ENCODE data around the gene FOXD4L3.
"Not testable (repeated sequence)": the region's sequence is repeated elsewhere in the genome, so short reads cannot be mapped to it uniquely, and the experiment has no call there.

FOXD4L3 gene

DNA sequence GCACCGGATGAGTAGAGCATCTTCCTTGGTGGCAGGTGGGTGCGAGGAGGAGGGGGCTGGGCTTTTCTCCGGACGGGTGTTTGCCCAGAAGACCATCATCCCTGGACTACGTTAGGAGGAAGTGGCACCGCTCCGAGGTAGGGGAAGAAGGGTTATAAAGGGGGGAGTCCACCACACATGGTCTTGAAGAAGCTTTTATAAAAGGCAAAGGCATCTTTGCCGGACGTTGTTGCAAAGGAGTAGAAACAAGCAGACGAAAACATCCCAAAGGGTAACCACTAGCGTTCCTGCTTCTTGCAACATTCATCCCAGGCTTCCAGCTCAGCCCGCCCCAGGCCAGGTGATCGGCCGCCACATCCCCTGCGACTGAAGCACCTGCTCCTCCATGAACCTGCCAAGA lies at the start of gene FOXD4L3:
TSS of gene FOXD4L3 (plus strand) at position 301 of the 400 bp plus-strand sequence. CDS start at position 386, 85 bp downstream.
- DNase-seq: not testable (repeated sequence)

DNA sequence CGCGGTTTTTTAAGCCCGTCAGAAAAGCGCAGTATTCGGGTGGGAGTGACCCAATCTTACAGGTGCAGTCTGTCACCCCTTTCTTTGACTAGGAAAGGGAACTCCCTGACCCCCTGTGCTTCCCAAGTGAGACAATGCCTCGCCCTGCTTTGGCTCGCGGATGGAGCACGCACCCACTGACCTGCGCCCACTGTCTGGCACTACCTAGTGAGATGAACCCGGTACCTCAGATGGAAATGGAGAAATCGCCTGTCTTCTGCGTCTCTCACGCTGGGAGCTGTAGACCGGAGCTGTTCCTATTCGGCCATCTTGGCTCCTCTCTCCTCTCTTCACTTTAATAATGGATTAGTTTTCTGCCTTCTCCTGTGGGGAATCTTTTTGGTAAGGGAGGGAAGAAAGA lies 21.6 kb upstream of the FOXD4L3 start:
- not testable (repeated sequence) for DNase-seq

DNA sequence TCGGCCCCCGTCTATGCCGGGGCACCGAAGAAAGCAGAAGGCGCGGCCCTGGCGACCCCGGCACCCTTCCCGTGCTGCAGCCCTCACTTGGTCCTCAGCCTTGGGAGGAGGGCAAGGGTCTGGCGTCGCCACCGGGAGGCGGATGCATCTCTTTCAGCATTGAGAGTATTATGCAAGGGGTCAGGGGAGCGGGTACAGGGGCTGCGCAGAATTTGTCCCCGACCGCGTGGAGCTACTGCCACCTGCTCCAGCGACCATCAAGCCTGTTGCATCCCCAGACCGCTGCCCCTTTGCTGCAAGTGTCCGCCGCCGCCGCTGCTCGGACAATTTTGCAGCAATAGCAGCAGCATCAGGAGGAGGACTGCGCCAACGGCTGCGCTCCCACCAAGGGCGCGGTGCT lies 1.1 kb downstream of the FOXD4L3 start:
- not testable (repeated sequence) for DNase-seq

DNA sequence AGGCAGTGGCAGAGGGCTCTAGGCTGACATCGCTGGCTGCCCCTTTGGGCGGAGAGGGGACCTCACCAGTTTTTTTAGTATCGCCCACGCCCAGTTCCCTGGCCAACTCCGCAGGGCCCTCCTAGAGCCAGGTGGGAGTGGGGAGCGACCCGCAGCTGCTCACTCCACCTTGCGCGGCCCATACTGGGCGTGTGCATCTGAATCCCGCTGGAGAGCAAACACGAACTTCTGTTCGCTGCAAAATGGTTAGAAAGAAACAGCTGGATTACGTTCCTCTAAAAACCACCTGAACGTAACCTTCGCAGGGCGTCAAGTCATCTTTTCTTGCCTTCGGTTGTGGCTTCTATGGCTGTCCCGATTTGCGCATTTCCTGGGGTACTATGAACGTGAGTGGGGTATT lies 1.5 kb downstream of the FOXD4L3 start:
- not testable (repeated sequence) for DNase-seq

DNA sequence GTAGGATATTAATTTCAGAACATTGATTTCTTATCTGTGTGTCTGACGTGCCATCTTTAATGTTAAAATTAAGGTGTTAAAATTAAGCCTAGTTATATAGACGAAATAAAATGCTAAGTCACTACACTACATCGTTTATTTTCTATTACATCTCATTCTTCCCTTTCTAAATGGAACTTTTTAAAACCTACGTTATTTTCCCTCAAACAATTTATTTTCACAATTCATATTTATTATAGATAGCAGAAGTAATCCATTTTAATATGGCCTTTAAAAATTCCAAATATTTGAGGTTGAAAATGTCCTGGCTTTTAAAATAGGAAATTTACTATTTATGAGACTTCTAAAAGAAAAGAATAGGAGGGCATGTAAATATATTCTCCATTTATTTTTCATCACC lies 2.1 kb downstream of the FOXD4L3 start:
- not testable (repeated sequence) for DNase-seq

DNA sequence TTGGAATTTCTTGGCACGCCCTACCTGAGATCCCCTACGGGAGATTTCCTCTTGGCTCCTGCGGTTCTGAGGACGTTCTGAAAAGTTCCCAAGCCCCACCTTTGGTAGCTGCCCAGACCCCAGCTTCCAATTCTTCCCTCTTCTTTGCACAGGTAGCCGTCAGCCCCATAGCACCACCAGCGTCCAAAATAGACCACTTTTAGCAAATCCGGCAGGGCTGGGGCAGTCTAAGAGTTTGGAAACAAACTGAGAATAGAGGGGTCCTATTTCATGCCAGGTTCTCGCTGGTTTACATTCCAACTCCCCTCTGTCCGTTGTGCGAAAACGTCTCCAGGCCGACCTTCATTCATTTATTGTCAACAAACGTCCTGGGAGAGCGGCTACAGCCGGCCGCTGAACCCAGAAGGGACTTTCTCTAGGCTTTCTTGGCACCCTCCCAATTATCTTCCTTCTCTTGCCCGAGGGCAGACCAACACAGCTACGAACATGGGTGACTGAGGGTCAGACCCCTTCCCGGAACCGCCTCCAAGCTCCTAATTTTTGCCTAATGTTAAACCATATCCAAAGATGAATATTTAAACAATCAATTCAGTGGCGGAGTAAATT lies 3.1 kb downstream of the FOXD4L3 start:
- DNase-seq: not testable (repeated sequence)

DNA sequence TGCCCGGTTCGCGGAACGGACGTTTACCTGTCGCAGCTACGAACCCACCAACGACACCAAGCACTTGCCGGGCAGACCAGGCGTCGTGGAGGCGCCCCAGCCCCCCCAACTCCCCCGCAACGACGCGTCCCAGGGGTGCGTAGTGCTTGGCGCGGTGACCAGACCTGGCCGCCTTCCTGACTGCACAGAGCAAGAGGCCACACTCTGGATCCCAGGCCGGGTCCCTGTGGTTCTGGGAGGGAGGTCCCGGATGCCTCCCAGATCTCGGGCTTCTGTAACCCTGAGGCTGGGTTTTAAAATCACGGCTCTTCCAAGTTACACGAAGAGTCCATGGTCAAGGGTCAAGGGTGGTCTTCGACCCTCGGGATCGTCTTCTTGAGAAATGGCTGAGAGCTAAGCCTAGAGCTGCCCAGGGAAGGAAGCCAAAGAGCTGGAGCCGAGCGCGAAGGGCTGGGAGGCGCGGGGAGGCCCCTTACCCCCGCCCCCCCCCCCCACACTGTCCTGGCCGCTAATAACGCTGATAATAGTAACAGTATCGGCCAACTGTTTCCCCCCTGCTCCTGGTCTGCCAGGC lies 3.8 kb downstream of the FOXD4L3 start:
- DNase-seq: not testable (repeated sequence)

DNA sequence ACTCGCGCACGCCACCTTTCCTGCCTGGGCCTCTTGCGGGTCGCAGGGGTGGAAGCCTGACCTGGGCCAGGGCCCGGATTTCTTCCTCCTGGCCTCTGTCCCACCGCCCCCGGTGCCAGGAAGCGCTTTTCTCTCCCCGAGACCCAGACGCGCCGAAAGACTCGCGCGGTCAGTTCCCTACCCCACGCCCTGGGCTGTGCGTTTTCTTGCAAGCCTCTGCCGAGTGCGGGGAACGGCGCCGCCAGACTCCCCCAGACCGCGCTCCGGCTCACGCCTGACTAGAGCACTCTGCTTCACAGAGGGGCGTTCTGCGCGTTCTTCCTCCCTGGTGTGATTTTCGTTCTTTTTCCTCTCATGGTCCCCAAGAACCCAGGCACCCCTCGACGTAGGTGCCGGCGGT lies 4.5 kb downstream of the FOXD4L3 start:
- not testable (repeated sequence) for DNase-seq

DNA sequence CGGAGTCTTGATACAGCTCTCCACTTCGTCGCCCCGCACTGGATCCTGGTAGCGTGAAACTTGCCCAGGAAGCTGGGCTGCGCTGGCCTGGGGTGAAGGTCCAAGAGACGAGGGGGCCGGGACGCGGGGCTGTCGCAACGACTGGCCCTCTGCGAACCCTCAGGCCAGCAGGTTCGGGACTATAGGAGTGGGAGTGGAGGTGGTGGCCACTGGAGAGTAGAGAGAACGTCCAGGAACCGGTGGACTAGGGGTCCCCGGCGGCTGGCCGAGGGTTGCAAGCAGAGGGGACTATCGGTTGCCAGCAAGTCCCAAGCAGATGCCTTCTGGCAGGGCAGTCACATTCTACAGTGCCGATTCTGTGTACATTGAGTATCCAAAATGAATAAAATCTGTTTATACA lies 5.0 kb downstream of the FOXD4L3 start:
- not testable (repeated sequence) for DNase-seq

DNA sequence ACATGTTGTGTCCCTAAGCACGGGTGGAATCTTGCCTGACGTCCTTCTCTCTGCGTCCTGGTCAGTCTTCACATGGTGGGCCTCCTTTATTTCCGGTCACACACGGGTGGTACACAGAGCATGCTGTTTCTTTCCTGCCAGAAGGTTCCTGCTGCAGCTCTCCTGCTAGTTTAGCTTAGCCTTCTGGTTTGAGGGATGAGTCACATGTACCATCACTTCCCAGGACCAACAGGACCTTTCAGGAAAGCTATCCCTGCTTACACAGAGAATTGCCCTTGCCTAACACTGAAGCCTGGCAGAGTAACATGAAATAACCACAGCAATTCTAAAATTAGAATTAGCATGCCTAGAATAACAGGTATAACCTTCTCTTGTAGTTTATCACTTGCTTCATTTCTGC lies 8.5 kb downstream of the FOXD4L3 start:
- DNase-seq: not testable (repeated sequence)

DNA sequence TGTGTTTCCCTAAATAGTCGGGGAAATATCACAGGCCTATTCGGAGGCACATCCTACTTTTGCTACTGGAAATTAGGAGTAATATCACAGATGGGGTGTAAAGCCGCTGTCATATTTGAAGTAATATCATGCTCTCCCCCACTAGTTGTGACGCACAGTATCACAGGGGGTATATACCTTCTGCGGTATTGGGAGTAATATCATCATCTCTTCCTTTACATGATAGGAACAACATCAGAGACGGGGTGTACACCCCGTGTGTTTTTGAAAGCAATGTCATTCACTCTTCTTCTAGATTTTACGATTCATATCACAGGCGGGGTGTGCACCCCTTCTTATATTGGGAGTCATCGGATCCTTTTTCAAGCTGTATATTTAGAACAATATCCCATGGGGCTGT lies 15.5 kb downstream of the FOXD4L3 start:
- not testable (repeated sequence) for DNase-seq

DNA sequence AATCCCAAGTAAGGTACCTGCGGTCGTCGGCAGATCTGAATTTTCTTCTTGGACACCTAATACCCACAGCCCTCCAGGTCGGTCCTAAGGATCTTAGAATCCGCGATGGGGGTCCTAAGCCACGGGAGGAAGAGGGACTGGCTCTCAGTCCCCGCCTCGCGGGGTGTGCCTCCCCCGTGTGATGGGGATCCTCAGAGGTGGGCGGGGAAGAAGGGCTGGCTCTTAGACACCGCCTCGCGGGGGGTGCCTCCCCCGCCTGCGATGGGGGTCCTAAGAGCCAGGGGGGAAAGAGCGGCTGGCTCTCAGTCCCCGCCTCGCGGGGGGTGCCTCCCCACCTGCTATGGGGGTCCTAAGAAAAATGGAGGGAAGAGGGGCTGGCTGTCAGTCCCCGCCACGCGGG lies 21.1 kb downstream of the FOXD4L3 start:
- not testable (repeated sequence) for DNase-seq

DNA sequence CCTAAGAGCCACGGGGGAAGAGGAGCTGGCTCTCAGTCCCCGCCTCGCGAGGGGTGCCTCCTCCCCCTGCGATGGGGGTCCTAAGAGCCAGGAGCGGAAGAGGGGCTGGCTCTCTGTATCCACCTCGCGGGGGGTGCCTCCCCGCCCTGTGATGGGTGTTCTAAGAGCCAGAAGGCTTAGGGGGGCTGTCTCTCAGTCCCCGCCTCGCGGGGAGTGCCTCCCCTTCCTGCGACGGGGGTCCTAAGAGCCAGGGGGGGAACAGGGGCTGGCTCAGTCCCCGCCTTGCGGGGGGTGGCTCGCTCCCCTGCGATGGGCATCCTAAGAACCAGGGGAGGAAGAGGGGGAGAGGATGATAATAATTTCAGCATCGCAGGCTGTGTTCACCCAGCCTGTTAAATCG lies 21.9 kb downstream of the FOXD4L3 start:
- not testable (repeated sequence) for DNase-seq

DNA sequence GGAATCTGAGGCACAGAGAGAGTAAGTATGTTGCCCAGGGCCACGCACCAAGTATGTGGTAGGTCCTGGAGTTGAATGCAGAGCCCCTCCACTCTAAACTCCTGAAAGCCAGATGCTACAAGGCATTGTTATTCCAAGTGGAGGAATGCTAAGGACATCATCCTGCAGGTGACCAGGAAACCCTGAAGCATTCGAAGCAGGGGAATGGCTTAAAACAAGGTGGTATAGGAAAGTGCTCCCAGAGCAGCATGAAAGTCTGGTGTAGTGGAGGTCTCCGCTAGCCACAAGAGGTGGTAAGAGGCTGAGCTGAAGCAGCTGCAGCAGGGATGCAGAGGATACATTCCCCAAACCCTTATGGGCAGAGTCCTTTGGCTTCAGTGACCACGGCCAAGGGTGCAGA lies 26.4 kb downstream of the FOXD4L3 start:
- not testable (repeated sequence) for DNase-seq

DNA sequence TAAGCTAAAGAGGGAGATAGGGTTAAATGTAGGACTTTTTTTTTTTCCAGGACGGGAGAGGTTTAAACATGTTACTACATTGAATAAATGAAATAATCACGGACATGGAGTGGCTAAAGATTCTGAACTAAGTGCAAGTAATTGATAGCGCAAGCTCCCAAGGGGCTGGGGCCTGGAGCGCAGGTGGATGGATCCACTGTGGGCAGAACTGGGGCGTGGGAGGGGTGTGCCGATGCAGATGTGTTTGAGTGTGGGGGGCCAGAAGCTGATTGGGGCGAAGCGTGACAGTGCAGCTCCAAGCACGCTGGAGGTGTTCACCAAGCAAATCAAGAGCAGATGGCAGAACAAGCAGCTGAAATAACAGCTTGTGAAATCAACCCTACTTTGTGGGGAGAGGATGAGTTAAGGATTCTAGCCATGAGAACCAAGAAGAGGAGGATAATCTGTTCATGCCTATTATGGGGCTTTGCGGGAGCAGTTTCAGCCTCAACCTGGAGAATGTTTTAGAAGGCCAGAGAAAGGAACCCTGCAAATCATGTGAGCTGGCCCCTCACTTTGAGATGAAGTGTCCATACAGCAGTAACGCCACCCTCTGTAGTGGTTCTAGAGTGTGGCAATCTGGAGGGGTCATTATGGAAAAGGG lies 28.0 kb downstream of the FOXD4L3 start:
- DNase-seq: not testable (repeated sequence)

DNA sequence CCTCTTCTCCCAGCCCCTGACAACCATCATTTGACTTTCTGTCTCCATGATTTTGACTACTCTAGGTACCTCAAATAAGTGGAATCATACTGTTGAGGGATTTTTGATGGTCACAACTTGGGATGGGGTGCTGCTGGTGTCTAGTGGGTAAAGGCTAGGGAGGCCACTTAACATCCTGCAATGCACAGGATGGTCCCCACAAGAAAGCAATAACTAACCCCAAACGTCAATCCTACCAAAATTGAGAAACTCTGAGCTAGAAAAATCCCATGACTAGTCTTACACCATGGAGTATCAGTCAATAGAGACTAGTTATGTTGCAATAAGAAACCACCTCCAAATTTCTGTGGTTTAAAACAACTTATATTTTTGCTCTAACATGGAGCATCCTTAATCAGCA lies 29.5 kb downstream of the FOXD4L3 start:
- not testable (repeated sequence) for DNase-seq

DNA sequence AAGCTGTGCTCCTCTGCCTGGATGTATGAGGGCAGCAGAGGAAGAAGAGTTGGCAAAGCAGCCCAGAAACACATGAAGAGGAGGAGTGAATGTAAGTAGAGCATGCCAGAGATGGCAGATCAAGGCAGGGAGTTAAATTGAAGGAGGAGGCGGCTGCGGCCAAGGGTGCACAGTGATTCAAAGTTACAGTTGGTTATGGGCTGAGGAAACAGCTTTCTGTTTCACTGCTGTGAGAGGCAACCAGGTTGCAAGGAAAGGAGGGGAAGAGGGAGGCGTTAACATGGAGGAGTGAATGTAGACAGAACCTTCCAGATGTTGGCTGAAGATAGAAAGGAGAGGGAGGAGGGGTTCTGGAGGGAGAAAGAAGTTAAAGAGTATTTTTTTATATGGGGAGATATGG lies 33.3 kb downstream of the FOXD4L3 start:
- not testable (repeated sequence) for DNase-seq

DNA sequence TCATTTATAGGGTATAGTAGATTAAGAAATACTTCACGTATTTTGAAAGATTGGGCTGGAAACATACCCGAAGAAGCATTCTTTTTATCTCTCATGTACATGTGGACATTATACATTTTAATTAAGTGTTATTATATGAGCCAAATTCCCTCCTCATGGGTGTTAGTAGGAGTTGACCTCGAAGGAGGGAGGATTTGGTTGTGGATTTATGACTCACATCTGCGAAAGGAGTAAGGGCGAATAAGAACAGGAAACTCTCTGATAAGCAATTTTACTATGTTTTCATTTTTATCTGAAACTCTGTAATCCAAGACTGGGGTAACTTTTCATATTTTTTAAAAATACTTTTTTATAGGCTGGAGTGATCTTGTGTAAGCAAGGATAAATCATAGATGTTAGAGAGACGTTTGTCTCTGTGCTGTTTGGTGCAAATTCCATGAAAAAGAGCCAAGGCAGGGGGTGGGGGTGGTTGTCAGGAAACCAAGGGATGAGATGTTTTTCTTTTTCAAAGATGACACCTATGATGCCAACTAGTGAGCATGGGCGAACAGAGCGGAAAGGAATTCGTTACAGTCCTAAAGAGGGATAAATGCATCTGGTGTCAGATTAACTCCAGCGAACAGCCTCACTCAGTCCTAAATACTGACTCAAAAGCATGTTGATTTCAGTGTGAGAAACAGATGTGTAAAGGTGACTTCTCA lies 34.1 kb downstream of the FOXD4L3 start:
- DNase-seq: not testable (repeated sequence)

DNA sequence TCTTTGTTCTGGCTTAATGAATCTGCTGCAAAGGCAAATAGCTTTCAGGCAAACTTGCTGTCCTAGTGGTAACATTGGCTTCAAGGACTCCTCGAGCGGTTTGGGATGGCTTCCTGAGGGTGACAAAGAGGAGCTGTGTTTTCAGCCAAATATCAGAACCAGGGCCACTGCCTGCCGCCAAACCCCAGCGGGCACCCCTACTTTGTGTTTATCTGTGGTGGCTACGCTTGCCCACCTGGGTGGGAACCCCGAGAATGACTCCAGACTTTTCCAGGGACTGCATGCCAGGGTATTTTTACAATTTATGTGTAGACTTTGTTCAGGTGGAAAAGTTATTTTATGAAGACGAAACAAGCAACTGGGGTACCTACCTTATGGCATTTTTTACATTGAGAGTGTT lies 35.3 kb downstream of the FOXD4L3 start:
- not testable (repeated sequence) for DNase-seq

DNA sequence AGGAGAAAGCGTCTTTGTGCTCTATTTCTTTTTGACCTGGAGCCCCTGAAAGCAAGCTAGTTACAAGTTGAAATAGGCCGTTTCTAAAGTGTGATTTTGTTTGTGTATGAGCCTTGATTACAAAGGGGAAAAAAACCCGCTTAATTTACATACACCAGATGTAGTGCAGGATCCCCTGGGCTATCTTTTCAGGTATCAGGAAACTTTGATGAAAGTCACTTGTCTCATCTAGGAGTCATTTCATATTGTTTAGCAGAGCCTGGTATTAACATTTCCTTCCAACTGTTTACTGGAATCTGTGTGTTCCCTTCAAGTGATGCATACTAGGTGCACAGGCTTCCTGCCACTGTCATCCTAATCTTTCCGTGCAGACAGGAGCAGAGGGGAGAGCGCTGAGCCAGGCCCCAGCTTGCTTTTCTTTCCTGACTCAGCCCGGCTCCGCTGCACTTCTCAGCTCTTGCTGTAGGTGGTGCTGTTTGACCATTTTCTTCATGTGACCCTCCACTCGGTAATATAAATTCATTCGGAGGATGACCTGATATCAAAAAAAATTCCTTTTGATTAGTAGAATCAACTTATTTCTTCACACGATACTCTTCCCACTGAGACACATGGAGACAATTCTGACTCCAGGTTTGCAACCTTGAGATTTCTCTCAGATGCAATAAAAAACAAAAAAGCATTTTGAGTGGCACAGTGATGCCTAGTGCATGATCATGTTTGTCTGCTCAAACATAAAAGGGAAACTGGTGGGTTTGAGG lies 39.8 kb downstream of the FOXD4L3 start:
- DNase-seq: not testable (repeated sequence)

DNA sequence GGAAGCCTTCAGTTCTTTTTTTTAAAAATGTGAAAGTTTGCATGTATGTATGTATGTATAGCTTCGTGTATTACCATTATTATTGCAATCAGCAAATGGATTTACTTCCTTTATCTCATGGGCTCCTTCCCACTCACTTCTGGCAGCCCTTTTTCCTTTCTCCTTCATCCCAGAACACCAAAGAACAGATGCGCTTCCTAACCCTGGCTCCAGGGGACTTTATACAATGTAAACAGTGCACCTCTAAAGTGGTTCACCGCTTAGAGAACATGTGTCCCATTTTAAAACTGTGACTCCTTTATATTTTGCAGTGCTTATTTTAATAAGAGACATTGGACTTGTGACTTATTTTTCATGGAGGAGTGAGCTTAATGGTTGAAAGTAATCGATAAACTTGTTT lies 40.6 kb downstream of the FOXD4L3 start:
- not testable (repeated sequence) for DNase-seq

DNA sequence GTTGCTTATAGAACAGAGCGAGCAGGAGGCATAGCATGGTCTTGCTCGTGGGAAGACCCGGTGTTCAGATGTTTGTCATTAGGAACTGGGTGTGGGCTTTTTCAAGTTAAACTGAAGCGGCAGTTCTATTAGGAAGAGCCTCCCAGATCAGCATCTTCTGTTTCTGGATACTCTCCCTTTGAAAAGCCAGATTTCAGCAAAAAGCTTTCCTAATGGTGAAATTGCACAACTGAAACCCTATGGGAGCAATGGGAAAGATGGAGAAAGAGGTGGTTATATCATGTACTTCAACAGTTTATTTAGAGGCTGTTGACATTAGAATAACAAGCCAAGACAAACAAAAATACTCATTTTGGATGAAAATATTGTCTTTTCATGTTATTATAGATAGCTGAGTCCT lies 41.3 kb downstream of the FOXD4L3 start:
- not testable (repeated sequence) for DNase-seq

DNA sequence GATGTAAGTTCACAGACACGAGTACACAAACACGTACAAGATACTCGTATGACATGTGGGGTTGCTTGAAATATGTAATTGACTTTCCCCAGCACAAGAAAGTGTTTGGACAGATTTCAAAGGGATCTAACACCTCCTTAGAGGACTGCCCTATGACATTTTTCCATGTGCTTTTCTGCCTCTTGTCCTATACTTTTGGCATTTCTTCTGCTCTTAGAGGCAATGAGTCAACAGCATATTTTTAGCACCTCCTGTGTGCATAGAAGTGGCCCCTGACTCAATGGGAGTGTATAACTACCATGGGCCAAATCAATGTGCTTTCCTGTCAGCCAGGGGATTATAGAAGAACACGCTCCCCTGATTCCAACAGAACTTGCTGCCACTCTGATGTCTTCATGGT lies 49.0 kb downstream of the FOXD4L3 start:
- not testable (repeated sequence) for DNase-seq
